ENCODE measurements around the gene ARPC1A. TPM values are rescaled to one million over a fixed set of nuclear protein-coding genes. Genes with fewer than 3 reads are reported as not detected.
A peak's percentile ranks its signal among the peaks of the same experiment; 100 is the strongest.
"Not testable (repeated sequence)": the region's sequence is repeated elsewhere in the genome, so short reads cannot be mapped to it uniquely, and the experiment has no call there.

The ARPC1A gene
- total and polyA plus RNA-seq, 7 donors = 94.6 to 396 (median 131) TPM

- Histone ChIP-seq H3K27ac (no peak overlapping the region), H3K27me3 (no peaks in the 10 kb centered on the region), H3K4me3 (no peak overlapping the region), H3K36me3 (no peaks in the 10 kb centered on the region), H3K9me3 (no peaks in the 10 kb centered on the region), H3K4me1 (no peaks in the 10 kb centered on the region)
- no peak for TF ChIP-seq CTCF (IDR thresholded peaks at IDR 0.05)
- intact Hi-C loops (cut with DNase I) = loop anchor here (5.0 kb wide), 1 partner anchor 172 kb away; the partner anchor contains the start of gene SMURF1
- no peak for DNase-seq
- 14 to 55% methylated on average over 7 of the region's 7 CpGs for WGBS, 2 donors
Measured at GRCh38 chr7:99314504-99314903, 11.2 kb upstream of the ARPC1A start.

- DNase-seq = no peak
Measured at GRCh38 chr7:99320371-99320770, 5.3 kb upstream of the ARPC1A start.

GRCh38 chr7:99322659-99323058, 3.0 kb upstream of the ARPC1A start:
- not testable (repeated sequence) for H3K9me3 ChIP-seq, H3K27ac ChIP-seq, H3K27me3 ChIP-seq, H3K36me3 ChIP-seq, H3K4me3 ChIP-seq, DNase-seq
- WGBS, 2 donors = 87 to 90% methylated on average over 6 of the region's 6 CpGs
- H3K4me1 ChIP-seq = peaks cover 0 to 25% (median 22%) of the 10 kb centered on the region in 4 donors
- intact Hi-C loops (cut with DNase I) = loop anchor here (10.0 kb wide), 1 partner anchor 232 kb away; the partner anchor contains the start of genes FAM200A and ZNF655

More at GRCh38 chr7:99320371-99320770, 5.3 kb upstream of the ARPC1A start:
- peaks cover 0 to 10% (median 9%) of the 10 kb centered on the region in 4 donors for H3K4me1 ChIP-seq
- H3K4me3 ChIP-seq = no peak overlapping the region
- H3K27ac ChIP-seq = no peak overlapping the region
- intact Hi-C loops (cut with DNase I) = loop anchor here (10.0 kb wide), 1 partner anchor 234 kb away; the partner anchor contains the start of genes FAM200A and ZNF655
- TF ChIP-seq POLR2AphosphoS5 (IDR thresholded peaks at IDR 0.05) (no peak), POLR2A (IDR thresholded peaks at IDR 0.05) (no peak), CTCF (IDR thresholded peaks at IDR 0.05) (no peak), EP300 (IDR thresholded peaks at IDR 0.05) (no peak)
- H3K9me3 ChIP-seq = no peaks in the 10 kb centered on the region
- H3K27me3 ChIP-seq = no peaks in the 10 kb centered on the region
- no peaks in the 10 kb centered on the region for H3K36me3 ChIP-seq
- WGBS, 2 donors = 79 to 82% methylated on average over 4 of the region's 4 CpGs

- Histone ChIP-seq H3K4me3 (peak overlapping the region in 1 of 4 donors; percentile 94), H3K4me1 (peaks cover 0 to 41% (median 35%) of the 10 kb centered on the region in 4 donors), H3K9me3 (no peaks in the 10 kb centered on the region), H3K36me3 (no peaks in the 10 kb centered on the region), H3K27ac (no peak overlapping the region), H3K27me3 (no peaks in the 10 kb centered on the region)
- TF ChIP-seq EP300 (IDR thresholded peaks at IDR 0.05) (no peak), POLR2AphosphoS5 (IDR thresholded peaks at IDR 0.05) (no peak), CTCF (IDR thresholded peaks at IDR 0.05) (no peak), POLR2A (IDR thresholded peaks at IDR 0.05) (no peak)
- intact Hi-C loops (cut with DNase I) = loop anchor here (10.0 kb wide), 1 partner anchor 230 kb away; the partner anchor contains the start of genes FAM200A and ZNF655
- 98% methylated on average over 14 of the region's 14 CpGs for WGBS, 2 donors
- no peak for DNase-seq
Measured at GRCh38 chr7:99324559-99324958, 1.1 kb upstream of the ARPC1A start.

- intact Hi-C loops (cut with DNase I) = loop anchor here (5.0 to 10.0 kb wide), 2 partner anchors 183 to 230 kb away; partner anchors contain the start of genes FAM200A, SMURF1 and ZNF655
- TF ChIP-seq POLR2AphosphoS5 (IDR thresholded peaks at IDR 0.05) = no peak
- TF ChIP-seq EP300 (IDR thresholded peaks at IDR 0.05) = no peak
- TF ChIP-seq CTCF (IDR thresholded peaks at IDR 0.05) = no peak
- no peak for TF ChIP-seq POLR2A (IDR thresholded peaks at IDR 0.05)
- Histone ChIP-seq H3K4me1 (peaks cover 0 to 46% (median 35%) of the 10 kb centered on the region in 4 donors), H3K27me3 (no peaks in the 10 kb centered on the region), H3K36me3 (no peaks in the 10 kb centered on the region), H3K4me3 (peak overlapping the region; percentile 91 to 100 (median 96)), H3K9me3 (no peaks in the 10 kb centered on the region), H3K27ac (peak overlapping the region; percentile 88 to 91 (median 89))
- 31 to 34% methylated on average over 14 of the region's 14 CpGs for WGBS, 2 donors
- no peak for DNase-seq
Measured at GRCh38 chr7:99325001-99325493, 651 bp upstream of the ARPC1A start.
